Chondrocyte (in vitro differentiated cells): Measurements from ENCODE around the gene SLC24A4. TPM values are rescaled to one million over a fixed set of nuclear protein-coding genes. Genes with fewer than 3 reads are reported as not detected.
A peak's percentile ranks its signal among the peaks of the same experiment; 100 is the strongest.

Experiments
- DNase-seq: peaks from one replicate; pipeline ENCODE4 v3.0.0; 2021; ENCODE audit warnings: mixed read lengths, low spot score
- H3K27ac Mint-ChIP-seq: one replicate; pipeline ENCODE4 v1.8.0; 2021; ENCODE audit warnings: mild to moderate bottlenecking, moderate library complexity, mixed read lengths; ENCODE audit not compliant: unreplicated experiment
- H3K27me3 Mint-ChIP-seq: 2 replicates; pipeline ENCODE4 v1.8.0; 2021; ENCODE audit warnings: low read depth, mixed read lengths
- H3K36me3 Mint-ChIP-seq: 2 replicates; pipeline ENCODE4 v1.8.0; 2021; ENCODE audit warnings: low read depth, mixed read lengths
- H3K4me1 Mint-ChIP-seq: 2 replicates; pipeline ENCODE4 v1.8.0; 2021; ENCODE audit warnings: low read depth, mild to moderate bottlenecking, mixed read lengths
- H3K4me3 Mint-ChIP-seq: one replicate; pipeline ENCODE4 v1.8.0; 2021; ENCODE audit warnings: mild to moderate bottlenecking, moderate library complexity, mixed read lengths; ENCODE audit not compliant: unreplicated experiment
- H3K9me3 Mint-ChIP-seq: 2 replicates; pipeline ENCODE4 v1.8.0; 2021; ENCODE audit warnings: low read depth, mixed read lengths
- CTCF ChIP-seq: fragments of 200-600 bp; sonication (generic); IDR thresholded peaks from 2 replicates; pipeline ENCODE4 v1.5.0; 2021; ENCODE audit warnings: antibody characterized with exemption, mild to moderate bottlenecking, moderate library complexity
- total RNA-seq: library from RNA; stranded (reverse); gene quantifications from 3 replicates; pipeline ENCODE4 v1.2.1, GENCODE V29; 2021

The SLC24A4 gene
- total RNA-seq, 1 donor from 2014 or later, result 0.37 TPM

GRCh38 chr14:92500491-92500941 lies 177.6 kb downstream of the SLC24A4 start:
- no peak for TF ChIP-seq CTCF
- Mint-ChIP-seq H3K4me1 (peaks cover 41% of the 10 kb centered on the region), H3K27me3 (no peaks in the 10 kb centered on the region), H3K9me3 (no peaks in the 10 kb centered on the region), H3K4me3 (no peak overlapping the region), H3K27ac (no peak overlapping the region), H3K36me3 (no peaks in the 10 kb centered on the region)
- DNase-seq, result no peak

GRCh38 chr14:92501891-92502351 lies 179.0 kb downstream of the SLC24A4 start:
- Mint-ChIP-seq H3K27ac (peak overlapping the region; percentile 91), H3K4me1 (peaks cover 41% of the 10 kb centered on the region), H3K36me3 (no peaks in the 10 kb centered on the region), H3K9me3 (no peaks in the 10 kb centered on the region), H3K27me3 (no peaks in the 10 kb centered on the region), H3K4me3 (no peak overlapping the region)
- no peak for DNase-seq
- TF ChIP-seq CTCF, result no peak

GRCh38 chr14:92502541-92503286 lies 179.7 kb downstream of the SLC24A4 start:
- peaks cover 43% of the 10 kb centered on the region for H3K4me1 Mint-ChIP-seq
- H3K9me3 Mint-ChIP-seq, result no peaks in the 10 kb centered on the region
- H3K36me3 Mint-ChIP-seq, result no peaks in the 10 kb centered on the region
- DNase-seq, result no peak
- no peaks in the 10 kb centered on the region for H3K27me3 Mint-ChIP-seq
- H3K4me3 Mint-ChIP-seq, result no peak overlapping the region
- TF ChIP-seq CTCF, result no peak
- peak overlapping the region; percentile 91 for H3K27ac Mint-ChIP-seq

GRCh38 chr14:92503756-92504491 lies 181.0 kb downstream of the SLC24A4 start:
- no peak for TF ChIP-seq CTCF
- Mint-ChIP-seq H3K9me3 (no peaks in the 10 kb centered on the region), H3K27ac (peak overlapping the region; percentile 94), H3K4me3 (peak overlapping the region; percentile 44), H3K27me3 (no peaks in the 10 kb centered on the region), H3K36me3 (no peaks in the 10 kb centered on the region), H3K4me1 (peaks cover 43% of the 10 kb centered on the region)
- no peak for DNase-seq

GRCh38 chr14:92505826-92506225 lies 182.9 kb downstream of the SLC24A4 start:
- Mint-ChIP-seq H3K36me3 (no peaks in the 10 kb centered on the region), H3K27me3 (no peaks in the 10 kb centered on the region), H3K9me3 (no peaks in the 10 kb centered on the region), H3K4me1 (peaks cover 38% of the 10 kb centered on the region), H3K4me3 (no peak overlapping the region), H3K27ac (no peak overlapping the region)
- no peak for TF ChIP-seq CTCF
- no peak for DNase-seq
